GM12872 (cell line): ENCODE results near the gene TPCN2.

ENCODE experiments used
- TF ChIP-seq, protein P1 (sequence below): IDR thresholded peaks from 3 replicates; pipeline ENCODE4 v1.5.1; 2011; ENCODE audit warnings: low read depth, mild to moderate bottlenecking, low read length, moderate library complexity; ENCODE audit not compliant: insufficient read depth

Gene TPCN2

DNA sequence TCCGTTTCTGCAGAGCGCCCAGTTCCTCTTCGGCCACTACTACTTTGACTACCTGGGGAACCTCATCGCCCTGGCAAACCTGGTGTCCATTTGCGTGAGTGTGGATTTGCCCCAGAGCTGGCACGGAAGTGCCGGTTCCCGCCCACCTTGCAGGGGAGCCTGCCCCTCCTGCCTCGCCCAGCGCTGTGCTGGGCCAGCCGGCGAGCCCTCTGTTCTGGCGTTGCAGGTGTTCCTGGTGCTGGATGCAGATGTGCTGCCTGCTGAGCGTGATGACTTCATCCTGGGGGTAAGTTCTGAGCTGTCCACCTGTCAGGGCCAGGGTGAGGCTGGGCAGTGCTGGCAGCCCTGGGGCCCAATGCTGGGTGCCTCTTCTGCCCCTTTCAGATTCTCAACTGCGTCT is 29.8 kb downstream of the TPCN2 start:
- TF ChIP-seq, protein P1, sequence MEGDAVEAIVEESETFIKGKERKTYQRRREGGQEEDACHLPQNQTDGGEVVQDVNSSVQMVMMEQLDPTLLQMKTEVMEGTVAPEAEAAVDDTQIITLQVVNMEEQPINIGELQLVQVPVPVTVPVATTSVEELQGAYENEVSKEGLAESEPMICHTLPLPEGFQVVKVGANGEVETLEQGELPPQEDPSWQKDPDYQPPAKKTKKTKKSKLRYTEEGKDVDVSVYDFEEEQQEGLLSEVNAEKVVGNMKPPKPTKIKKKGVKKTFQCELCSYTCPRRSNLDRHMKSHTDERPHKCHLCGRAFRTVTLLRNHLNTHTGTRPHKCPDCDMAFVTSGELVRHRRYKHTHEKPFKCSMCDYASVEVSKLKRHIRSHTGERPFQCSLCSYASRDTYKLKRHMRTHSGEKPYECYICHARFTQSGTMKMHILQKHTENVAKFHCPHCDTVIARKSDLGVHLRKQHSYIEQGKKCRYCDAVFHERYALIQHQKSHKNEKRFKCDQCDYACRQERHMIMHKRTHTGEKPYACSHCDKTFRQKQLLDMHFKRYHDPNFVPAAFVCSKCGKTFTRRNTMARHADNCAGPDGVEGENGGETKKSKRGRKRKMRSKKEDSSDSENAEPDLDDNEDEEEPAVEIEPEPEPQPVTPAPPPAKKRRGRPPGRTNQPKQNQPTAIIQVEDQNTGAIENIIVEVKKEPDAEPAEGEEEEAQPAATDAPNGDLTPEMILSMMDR: no peak

DNA sequence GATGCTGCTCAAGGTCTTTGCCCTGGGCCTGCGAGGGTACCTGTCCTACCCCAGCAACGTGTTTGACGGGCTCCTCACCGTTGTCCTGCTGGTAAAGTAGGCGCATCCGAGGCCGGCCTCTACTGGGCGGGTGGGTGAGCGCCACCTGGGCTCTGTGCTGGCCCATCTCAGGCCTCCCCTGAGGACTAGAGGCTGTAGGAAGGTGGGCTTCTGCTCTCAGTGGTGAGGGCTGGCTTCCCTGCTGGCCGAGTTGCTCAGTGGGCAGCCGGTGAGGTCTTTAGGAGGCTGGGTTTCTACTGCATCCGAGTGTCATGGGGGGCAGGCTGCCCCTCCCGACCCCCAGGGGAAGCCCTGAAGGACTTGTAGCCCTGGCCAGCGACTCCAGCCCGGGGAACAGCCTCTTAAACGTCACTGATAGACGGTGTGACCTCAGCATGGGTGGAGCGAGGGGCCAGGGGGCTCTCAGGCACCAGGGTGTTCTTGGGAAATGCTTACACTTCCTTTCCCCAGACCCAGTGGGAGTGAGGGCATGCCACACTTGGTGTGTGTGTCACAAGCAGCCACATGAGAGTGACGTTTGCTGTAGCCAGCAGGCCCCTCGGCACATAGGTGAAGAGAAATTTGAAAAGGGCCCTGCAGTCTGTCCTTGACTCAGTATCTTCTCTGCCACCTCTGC is 30.3 kb downstream of the TPCN2 start:
- TF ChIP-seq, protein P1: no peak

DNA sequence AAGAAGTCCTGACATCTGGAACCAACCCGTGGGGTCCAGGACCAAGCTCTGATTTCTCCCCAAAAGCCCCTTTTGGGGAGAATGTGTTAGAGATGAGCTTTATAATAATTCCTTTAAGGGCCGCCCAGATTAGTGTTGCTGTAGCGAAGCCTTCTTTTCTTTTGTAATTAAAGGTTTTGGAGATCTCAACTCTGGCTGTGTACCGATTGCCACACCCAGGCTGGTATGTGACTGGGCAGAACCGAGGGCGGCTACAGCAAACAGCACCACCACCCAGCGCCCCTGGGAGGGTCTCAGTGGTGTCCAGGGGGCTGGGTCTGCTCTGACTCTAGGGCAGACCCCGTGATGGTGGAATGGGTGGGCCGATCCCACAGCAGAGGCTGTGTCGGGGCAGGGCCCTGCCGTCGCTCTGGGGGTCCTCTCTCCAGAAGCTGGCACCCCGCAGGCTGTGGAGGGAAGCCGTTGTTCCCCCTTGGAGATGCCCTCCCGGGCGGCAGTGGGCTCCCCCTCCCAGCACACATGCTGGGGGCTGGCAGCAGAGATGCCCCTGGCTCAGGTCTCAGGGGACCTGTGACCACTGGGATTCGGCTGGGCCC is 31.0 kb downstream of the TPCN2 start:
- TF ChIP-seq, protein P1: no peak

DNA sequence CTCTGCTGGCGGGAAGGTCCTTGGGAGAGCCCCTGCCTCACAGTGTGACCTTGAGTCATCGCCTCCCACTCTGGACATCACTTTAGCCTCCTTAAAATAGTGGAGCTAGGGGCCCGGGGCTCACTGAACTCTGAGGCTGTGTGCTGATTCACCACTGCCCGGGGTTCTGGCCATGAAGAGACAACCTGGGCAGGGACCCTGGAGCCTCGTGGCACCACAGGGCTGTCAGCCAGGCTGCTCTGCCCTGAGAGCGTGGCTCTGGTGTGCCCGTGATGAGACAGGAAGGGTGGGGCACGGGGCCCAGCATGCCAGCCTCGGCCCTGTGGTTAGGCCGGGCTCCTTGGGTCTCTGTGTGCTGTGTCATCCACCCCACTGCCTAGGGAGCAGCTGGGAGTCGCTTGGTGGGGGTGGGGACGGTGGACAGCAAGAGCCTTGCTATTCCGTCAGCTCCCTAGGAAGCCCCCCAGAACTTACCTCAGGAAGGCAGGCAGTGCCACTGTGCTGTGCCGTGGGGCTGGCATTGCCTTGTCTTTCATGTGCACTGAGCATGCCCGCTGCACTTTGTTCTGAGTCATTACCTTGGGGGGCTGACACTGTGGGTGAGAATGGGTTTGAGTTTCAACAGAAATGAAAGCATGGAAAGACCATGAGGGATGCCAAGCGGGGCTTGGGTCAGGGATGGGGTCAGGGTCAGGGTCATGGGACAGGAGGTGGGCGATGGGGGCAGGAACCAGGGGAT is 31.7 kb downstream of the TPCN2 start:
- TF ChIP-seq, protein P1: no peak

DNA sequence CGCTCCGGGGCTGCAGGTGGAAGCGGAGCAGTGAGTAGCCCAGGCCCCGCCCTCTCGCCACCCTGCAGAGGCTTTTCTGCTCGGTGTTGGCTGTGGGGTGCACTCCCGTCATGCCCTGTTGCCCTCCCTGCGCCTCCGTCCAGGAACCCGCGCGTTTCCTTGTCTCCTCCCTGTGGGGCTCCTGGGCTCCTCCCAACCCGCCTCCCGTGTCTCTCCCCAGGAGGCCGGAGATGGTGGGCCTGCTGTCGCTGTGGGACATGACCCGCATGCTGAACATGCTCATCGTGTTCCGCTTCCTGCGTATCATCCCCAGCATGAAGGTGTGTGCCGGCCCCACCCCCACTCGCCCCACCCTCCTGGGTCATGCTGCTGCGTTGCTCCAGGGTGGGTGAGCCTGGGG is 32.4 kb downstream of the TPCN2 start:
- TF ChIP-seq, protein P1: no peak

DNA sequence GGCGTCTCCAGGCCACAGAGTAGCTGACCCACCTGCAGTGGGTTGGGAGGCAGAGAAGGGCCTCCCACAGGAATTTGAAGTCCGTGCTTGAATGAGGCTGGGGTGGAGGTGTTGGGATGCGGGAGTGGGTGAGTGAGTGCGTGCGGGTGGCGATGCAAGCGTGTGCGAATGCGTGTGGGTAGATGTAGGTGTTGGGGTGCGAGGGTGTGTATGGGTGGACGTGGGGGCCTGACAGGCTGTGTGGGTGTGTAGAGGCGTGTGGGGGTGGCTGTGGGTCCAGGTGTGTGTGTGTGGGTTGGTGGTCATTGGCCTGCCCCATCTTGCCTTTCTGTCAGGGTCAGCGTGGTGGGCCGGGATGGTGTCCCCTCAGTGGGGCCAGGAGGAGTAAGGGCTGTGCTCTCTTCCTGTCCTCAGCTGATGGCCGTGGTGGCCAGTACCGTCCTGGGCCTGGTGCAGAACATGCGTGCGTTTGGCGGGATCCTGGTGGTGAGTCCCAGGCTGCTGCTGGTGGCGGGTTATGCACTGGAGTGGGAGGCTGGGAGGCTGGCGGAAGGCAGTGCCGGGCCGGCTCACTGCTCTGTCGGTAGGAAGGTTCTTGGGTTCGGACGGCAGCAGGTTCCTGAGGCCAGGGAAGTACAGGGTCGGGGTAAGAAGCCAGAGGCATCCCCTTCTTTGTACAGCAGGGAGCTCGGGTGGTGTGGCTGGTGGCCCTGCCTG is 35.0 kb downstream of the TPCN2 start:
- TF ChIP-seq, protein P1: no peak

DNA sequence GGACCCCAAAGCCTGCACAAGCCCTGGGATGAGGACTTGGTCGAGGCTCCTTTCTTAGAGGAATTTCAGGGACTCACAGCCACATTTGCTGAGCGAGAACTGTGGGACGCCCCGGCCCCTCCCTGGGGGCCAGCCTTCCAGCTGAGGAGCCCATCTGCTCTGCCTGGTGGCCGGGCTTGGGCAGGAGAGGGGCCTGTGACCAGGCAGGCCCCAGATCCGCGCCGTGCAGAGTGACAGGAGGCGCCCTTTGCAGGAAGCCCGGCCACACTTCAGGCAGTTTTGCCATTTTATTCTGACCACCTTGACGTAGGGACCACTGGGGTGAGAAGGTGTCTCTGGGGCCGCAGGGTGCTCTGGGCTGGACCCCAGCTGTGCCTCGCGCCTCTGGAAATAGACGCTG is 35.6 kb downstream of the TPCN2 start:
- TF ChIP-seq, protein P1: no peak
